ENCODE data around the gene ANKRD22.

- no peak for TF ChIP-seq POLR2AphosphoS5 (IDR thresholded peaks at IDR 0.05; ENCODE audit: low read depth, low read length)
- no peak for TF ChIP-seq POLR2A (IDR thresholded peaks at IDR 0.05; ENCODE audit: low read depth, low read length)
- no peak for TF ChIP-seq SPI1 (IDR thresholded peaks at IDR 0.05; ENCODE audit: low read depth, low read length)
- TF ChIP-seq TAF1 (IDR thresholded peaks at IDR 0.05; ENCODE audit: low read depth, low read length), result no peak
These were observed 45.7 kb downstream of the ANKRD22 start for GRCh38 chr10:88805924-88806323.
